ENCODE measurements around the gene PLXNA2.
A peak's percentile ranks its signal among the peaks of the same experiment; 100 is the strongest.

PLXNA2 gene

GRCh38 chr1:208190784-208191183, 53.4 kb downstream of the PLXNA2 start:
- FAIRE-seq, result no peak
- no peak for DNase-seq (ENCODE audit: insufficient read length, low spot score)
- no peak for TF ChIP-seq POLR2AphosphoS5 (IDR thresholded peaks at IDR 0.05; ENCODE audit: low read depth, low read length)
- no peak for TF ChIP-seq POLR2A (IDR thresholded peaks at IDR 0.05; ENCODE audit: low read depth, low read length)
- no peak for TF ChIP-seq SPI1 (IDR thresholded peaks at IDR 0.05; ENCODE audit: low read depth, low read length)
- TF ChIP-seq POU2F2 (IDR thresholded peaks at IDR 0.05; ENCODE audit: low read depth, low read length), result no peak

- TF ChIP-seq TAF1 (IDR thresholded peaks at IDR 0.05; ENCODE audit: low read depth, low read length) (no peak), PAX5 (IDR thresholded peaks at IDR 0.05; ENCODE audit: insufficient read depth, low read length, severe bottlenecking) (no peak), SPI1 (IDR thresholded peaks at IDR 0.05; ENCODE audit: low read depth, low read length) (no peak)
- FAIRE-seq (no peak), DNase-seq (ENCODE audit: insufficient read length, low spot score) (no peak)
Measured at GRCh38 chr1:208189716-208190115, 54.5 kb downstream of the PLXNA2 start.

GRCh38 chr1:208189183-208189582, 55.0 kb downstream of the PLXNA2 start:
- TF ChIP-seq TAF1 (IDR thresholded peaks at IDR 0.05; ENCODE audit: low read depth, low read length), result no peak
- no peak for TF ChIP-seq SPI1 (IDR thresholded peaks at IDR 0.05; ENCODE audit: low read depth, low read length)
- no peak for TF ChIP-seq POLR2A (IDR thresholded peaks at IDR 0.05; ENCODE audit: low read depth, low read length)
- peak; percentile 2 for TF ChIP-seq PAX5 (IDR thresholded peaks at IDR 0.05; ENCODE audit: insufficient read depth, low read length, severe bottlenecking)
- peak; percentile 51; the same call in 1 of the 2 replicates for TF ChIP-seq POU2F2 (IDR thresholded peaks at IDR 0.05; ENCODE audit: low read depth, low read length)
- TF ChIP-seq POLR2AphosphoS5 (IDR thresholded peaks at IDR 0.05; ENCODE audit: low read depth, low read length), result no peak
- peak; percentile 54 for DNase-seq (ENCODE audit: insufficient read length, low spot score)
- peak; percentile 82 for FAIRE-seq

GRCh38 chr1:208188607-208189006, 55.6 kb downstream of the PLXNA2 start:
- no peak for FAIRE-seq
- TF ChIP-seq PAX5 (IDR thresholded peaks at IDR 0.05; ENCODE audit: insufficient read depth, low read length, severe bottlenecking) (no peak), TAF1 (IDR thresholded peaks at IDR 0.05; ENCODE audit: low read depth, low read length) (no peak), POU2F2 (IDR thresholded peaks at IDR 0.05; ENCODE audit: low read depth, low read length) (no peak), SPI1 (IDR thresholded peaks at IDR 0.05; ENCODE audit: low read depth, low read length) (no peak), POLR2A (IDR thresholded peaks at IDR 0.05; ENCODE audit: low read depth, low read length) (no peak), POLR2AphosphoS5 (IDR thresholded peaks at IDR 0.05; ENCODE audit: low read depth, low read length) (no peak)
- DNase-seq (ENCODE audit: insufficient read length, low spot score), result no peak

GRCh38 chr1:208187499-208188041, 56.6 kb downstream of the PLXNA2 start:
- DNase-seq (ENCODE audit: insufficient read length, low spot score) (peak; percentile 53), FAIRE-seq (peak; percentile 85)
- TF ChIP-seq POU2F2 (IDR thresholded peaks at IDR 0.05; ENCODE audit: low read depth, low read length), result no peak
- no peak; the same call in 1 of the 2 replicates for TF ChIP-seq POLR2A (IDR thresholded peaks at IDR 0.05; ENCODE audit: low read depth, low read length)
- TF ChIP-seq POLR2AphosphoS5 (IDR thresholded peaks at IDR 0.05; ENCODE audit: low read depth, low read length), result no peak
- TF ChIP-seq TAF1 (IDR thresholded peaks at IDR 0.05; ENCODE audit: low read depth, low read length), result 0 out of 2 replicates have a peak, but pooled peaks have one; percentile 8
- peak; percentile 90 for TF ChIP-seq SPI1 (IDR thresholded peaks at IDR 0.05; ENCODE audit: low read depth, low read length)
- TF ChIP-seq PAX5 (IDR thresholded peaks at IDR 0.05; ENCODE audit: insufficient read depth, low read length, severe bottlenecking), result no peak

GRCh38 chr1:208185801-208186231, 58.4 kb downstream of the PLXNA2 start:
- FAIRE-seq (peak; percentile 20), DNase-seq (ENCODE audit: insufficient read length, low spot score) (no peak)
- TF ChIP-seq POLR2A (IDR thresholded peaks at IDR 0.05; ENCODE audit: low read depth, low read length) (no peak), PAX5 (IDR thresholded peaks at IDR 0.05; ENCODE audit: insufficient read depth, low read length, severe bottlenecking) (no peak), TAF1 (IDR thresholded peaks at IDR 0.05; ENCODE audit: low read depth, low read length) (no peak), POLR2AphosphoS5 (IDR thresholded peaks at IDR 0.05; ENCODE audit: low read depth, low read length) (no peak), SPI1 (IDR thresholded peaks at IDR 0.05; ENCODE audit: low read depth, low read length) (no peak), POU2F2 (IDR thresholded peaks at IDR 0.05; ENCODE audit: low read depth, low read length) (no peak)

- FAIRE-seq (no peak), DNase-seq (ENCODE audit: insufficient read length, low spot score) (no peak)
- TF ChIP-seq POU2F2 (IDR thresholded peaks at IDR 0.05; ENCODE audit: low read depth, low read length), result no peak
- no peak for TF ChIP-seq PAX5 (IDR thresholded peaks at IDR 0.05; ENCODE audit: insufficient read depth, low read length, severe bottlenecking)
- TF ChIP-seq SPI1 (IDR thresholded peaks at IDR 0.05; ENCODE audit: low read depth, low read length), result no peak
- no peak for TF ChIP-seq POLR2A (IDR thresholded peaks at IDR 0.05; ENCODE audit: low read depth, low read length)
- TF ChIP-seq TAF1 (IDR thresholded peaks at IDR 0.05; ENCODE audit: low read depth, low read length), result no peak
- no peak for TF ChIP-seq POLR2AphosphoS5 (IDR thresholded peaks at IDR 0.05; ENCODE audit: low read depth, low read length)
Measured at GRCh38 chr1:208184966-208185654, 59.1 kb downstream of the PLXNA2 start.

GRCh38 chr1:208183977-208184911, 59.9 kb downstream of the PLXNA2 start:
- FAIRE-seq (no peak), DNase-seq (ENCODE audit: insufficient read length, low spot score) (no peak)
- TF ChIP-seq POLR2A (IDR thresholded peaks at IDR 0.05; ENCODE audit: low read depth, low read length) (no peak), POLR2AphosphoS5 (IDR thresholded peaks at IDR 0.05; ENCODE audit: low read depth, low read length) (no peak), SPI1 (IDR thresholded peaks at IDR 0.05; ENCODE audit: low read depth, low read length) (no peak), TAF1 (IDR thresholded peaks at IDR 0.05; ENCODE audit: low read depth, low read length) (no peak), POU2F2 (IDR thresholded peaks at IDR 0.05; ENCODE audit: low read depth, low read length) (no peak), PAX5 (IDR thresholded peaks at IDR 0.05; ENCODE audit: insufficient read depth, low read length, severe bottlenecking) (no peak)

Measured in GM12891 (cell line).